Body of pancreas (tissue), 4 donors: ENCODE measurements around the gene SGCD. TPM values are rescaled to one million over a fixed set of nuclear protein-coding genes. Genes with fewer than 3 reads are reported as not detected.

ENCODE experiments used
- ATAC-seq: fragments of 150-250 bp; one replicate; pipeline ENCODE4 v1.9.1; 2016
- DNase-seq, 4 donors: peaks; one replicate each; pipeline ENCODE4 v3.0.0-alpha.2; 2019
- H3K27ac ChIP-seq, 4 donors: fragments of 200-600 bp; sonication (generic); 1 replicate in 3 of 4; 2 replicates in 1 of 4; pipeline versions ENCODE4 v1.5.1 to v1.6.1; 2016 to 2019; ENCODE audit warnings: mild to moderate bottlenecking in 1 of 4, mixed read lengths in 1 of 4, moderate library complexity in 1 of 4
- H3K27me3 ChIP-seq, 2 donors: fragments of 200-600 bp; sonication (generic); one replicate each; pipeline ENCODE4 v1.6.0; 2016; ENCODE audit warnings: mild to moderate bottlenecking in 1 of 2
- H3K36me3 ChIP-seq, 2 donors: fragments of 200-600 bp; sonication (generic); replicated peaks in 1 of 2; 2 replicates each; pipeline ENCODE4 v1.5.1; 2016; ENCODE audit warnings: low read depth in 2 of 2; ENCODE audit not compliant: insufficient read depth in 1 of 2
- H3K4me1 ChIP-seq: fragments of 200-600 bp; sonication (generic); one replicate; pipeline ENCODE4 v1.6.0; 2016
- H3K4me3 ChIP-seq, 2 donors: fragments of 200-600 bp; sonication (generic); 1 replicate in 1 of 2; 2 replicates in 1 of 2; pipeline ENCODE4 v1.5.1; 2016 to 2019
- H3K9me3 ChIP-seq, 3 donors: fragments of 200-600 bp; sonication (generic); 1 replicate in 2 of 3; 2 replicates in 1 of 3; pipeline ENCODE4 v1.5.1; 2016
- CTCF ChIP-seq, 7 experiments: fragments of 450-650 bp in 4 of 7; fragments of 200-600 bp in 3 of 7; sonication (generic) in 3 of 7; IDR thresholded peaks; one replicate each; pipeline ENCODE4 v1.5.1; 2016 to 2019; ENCODE audit warnings: antibody characterized with exemption in 7 of 7
- POLR2A ChIP-seq, 3 donors: fragments of 450-650 bp; IDR thresholded peaks; one replicate each; pipeline ENCODE4 v1.6.1; 2016; ENCODE audit warnings: antibody characterized with exemption in 3 of 3, mild to moderate bottlenecking in 2 of 3
- WGBS, 2 donors: methylation state at CpG; one replicate each; pipeline ENCODE4 v1.1.5; 2017; 5-methylcytosine and 5-hydroxymethylcytosine counted together
- intact Hi-C: fragments of 100-400 bp; cut with DNase I; formaldehyde crosslinking; loops from one replicate; pipeline ENCODE4 v1.15.1; 2023
- total RNA-seq, 2 donors: library from RNA; depleted of rRNA; stranded (reverse); fragments of >200 nt; gene quantifications; one replicate each; pipeline ENCODE4 v1.1.0, GENCODE V29; 2016

Gene SGCD
- total RNA-seq, 2 donors from 2014 or later = 0.66 to 2.6 TPM

- TF ChIP-seq CTCF (IDR thresholded peaks at IDR 0.05) = no peak
- Histone ChIP-seq H3K27ac (no peak overlapping the region), H3K4me3 (no peak overlapping the region), H3K4me1 (no peaks in the 10 kb centered on the region), H3K36me3 (no peaks in the 10 kb centered on the region), H3K27me3 (no peaks in the 10 kb centered on the region), H3K9me3 (no peaks in the 10 kb centered on the region)
- intact Hi-C loops = no loop called here
- DNase-seq (no peak), ATAC-seq (no peak)
Observed at GRCh38 chr5:156354571-156354970, 27.6 kb downstream of the SGCD start.

GRCh38 chr5:156356238-156356637, 29.3 kb downstream of the SGCD start:
- H3K27me3 ChIP-seq = no peaks in the 10 kb centered on the region
- no peak overlapping the region for H3K27ac ChIP-seq
- intact Hi-C loops = no loop called here
- no peak overlapping the region for H3K4me3 ChIP-seq
- DNase-seq (no peak), ATAC-seq (no peak)
- 31 to 46% methylated on average over 2 of the region's 2 CpGs for WGBS, 2 donors
- no peaks in the 10 kb centered on the region for H3K9me3 ChIP-seq
- TF ChIP-seq CTCF (IDR thresholded peaks at IDR 0.05) = no peak
- TF ChIP-seq POLR2A (IDR thresholded peaks at IDR 0.05) = no peak
- H3K4me1 ChIP-seq = no peaks in the 10 kb centered on the region
- H3K36me3 ChIP-seq = no peaks in the 10 kb centered on the region

GRCh38 chr5:156359476-156359875, 32.5 kb downstream of the SGCD start:
- no peaks in the 10 kb centered on the region for H3K9me3 ChIP-seq
- WGBS, 2 donors = 69% methylated on average over 1 of the region's 1 CpG
- ATAC-seq (no peak), DNase-seq (no peak)
- TF ChIP-seq CTCF (IDR thresholded peaks at IDR 0.05) = no peak
- no peak for TF ChIP-seq POLR2A (IDR thresholded peaks at IDR 0.05)
- H3K27ac ChIP-seq = no peak overlapping the region
- H3K4me3 ChIP-seq = no peak overlapping the region
- no peaks in the 10 kb centered on the region for H3K4me1 ChIP-seq
- no peaks in the 10 kb centered on the region for H3K36me3 ChIP-seq
- intact Hi-C loops = no loop called here
- no peaks in the 10 kb centered on the region for H3K27me3 ChIP-seq

- no peak for ATAC-seq
- no peak for TF ChIP-seq POLR2A (IDR thresholded peaks at IDR 0.05)
- TF ChIP-seq CTCF (IDR thresholded peaks at IDR 0.05) = no peak
- H3K36me3 ChIP-seq = no peaks in the 10 kb centered on the region
- no peaks in the 10 kb centered on the region for H3K9me3 ChIP-seq
- H3K4me3 ChIP-seq = no peak overlapping the region
- H3K27ac ChIP-seq = no peak overlapping the region
- WGBS, 2 donors = 58 to 63% methylated on average over 3 of the region's 3 CpGs
- H3K27me3 ChIP-seq = no peaks in the 10 kb centered on the region
- intact Hi-C loops = no loop called here
- no peak for DNase-seq
- no peaks in the 10 kb centered on the region for H3K4me1 ChIP-seq
Observed at GRCh38 chr5:156361436-156362109, 34.6 kb downstream of the SGCD start.

- DNase-seq (no peak), ATAC-seq (no peak)
- no peak overlapping the region for H3K27ac ChIP-seq
- no peaks in the 10 kb centered on the region for H3K27me3 ChIP-seq
- intact Hi-C loops = no loop called here
- 54 to 79% methylated on average over 2 of the region's 2 CpGs for WGBS, 2 donors
- TF ChIP-seq CTCF (IDR thresholded peaks at IDR 0.05) = no peak
- no peaks in the 10 kb centered on the region for H3K36me3 ChIP-seq
- no peaks in the 10 kb centered on the region for H3K9me3 ChIP-seq
- H3K4me3 ChIP-seq = no peak overlapping the region
- no peaks in the 10 kb centered on the region for H3K4me1 ChIP-seq
Observed at GRCh38 chr5:156363861-156364260, 36.9 kb downstream of the SGCD start.
